GM19025 (cell line): Measurements from ENCODE around the gene LRRC45.

ENCODE experiments used
- ATAC-seq: cut with Tn5 transposase; IDR thresholded peaks from one replicate; pipeline ENCODE4 v1.9.1; 2021; ENCODE audit warnings: mild to moderate bottlenecking, low read depth, moderate library complexity; ENCODE audit not compliant: unreplicated experiment

Gene LRRC45

GRCh38 chr17:82017612-82018151 lies 5.4 kb upstream of the LRRC45 start:
- ATAC-seq: no peak

GRCh38 chr17:82018152-82018988 lies 4.7 kb upstream of the LRRC45 start:
- no peak for ATAC-seq

GRCh38 chr17:82018989-82019689 lies 4.0 kb upstream of the LRRC45 start:
- ATAC-seq: no peak

- ATAC-seq: no peak
Measured at GRCh38 chr17:82019690-82020571, 3.2 kb upstream of the LRRC45 start.

- ATAC-seq: no peak
Measured at GRCh38 chr17:82020572-82021106, 2.5 kb upstream of the LRRC45 start.

GRCh38 chr17:82021107-82021899 lies 1.8 kb upstream of the LRRC45 start:
- no peak for ATAC-seq

GRCh38 chr17:82021900-82022309 lies 1.2 kb upstream of the LRRC45 start:
- ATAC-seq: no peak

- ATAC-seq: no peak
Measured at GRCh38 chr17:82022310-82022980, 660 bp upstream of the LRRC45 start, which contains the start of gene CENPX. CENPX (minus strand) TSS chr17:82022878; CDS start chr17:82022861, 17 bp downstream.

- ATAC-seq: peak; percentile 6
Measured at GRCh38 chr17:82023447-82024241, 539 bp downstream of the LRRC45 start.

- ATAC-seq: no peak
Measured at GRCh38 chr17:82024859-82025258, 1.8 kb downstream of the LRRC45 start.

GRCh38 chr17:82025401-82026107 lies 2.4 kb downstream of the LRRC45 start:
- ATAC-seq: no peak

- no peak for ATAC-seq
Measured at GRCh38 chr17:82028246-82028645, 5.1 kb downstream of the LRRC45 start.

GRCh38 chr17:82028966-82029365 lies 5.9 kb downstream of the LRRC45 start:
- ATAC-seq: no peak

GRCh38 chr17:82029391-82029790 lies 6.3 kb downstream of the LRRC45 start:
- ATAC-seq: no peak

- ATAC-seq: no peak
Measured at GRCh38 chr17:82029990-82030469, 6.9 kb downstream of the LRRC45 start.

- no peak for ATAC-seq
Measured at GRCh38 chr17:82030470-82031302, 7.6 kb downstream of the LRRC45 start.
